GM23338 (cell line): Measurements from ENCODE around the gene ALDH16A1. TPM values are rescaled to one million over a fixed set of nuclear protein-coding genes. Genes with fewer than 3 reads are reported as not detected.

Experiments used
- ATAC-seq: fragments of 200-7000 bp; cut with Tn5 transposase; 3 replicates; pipeline ENCODE4 v1.9.1; 2020
- DNase-seq: peaks from one replicate; pipeline ENCODE4 v3.0.0-alpha.2; 2015; ENCODE audit warnings: low spot score
- H2AFZ ChIP-seq: fragments of 200-600 bp; sonication (generic); 2 replicates; pipeline ENCODE4 v1.8.0; 2016; ENCODE audit warnings: antibody characterized with exemption, mild to moderate bottlenecking, moderate library complexity
- H3F3A ChIP-seq: fragments of 200-600 bp; sonication (generic); replicated peaks from 2 replicates; pipeline ENCODE4 v1.8.0; 2017; ENCODE audit warnings: antibody characterized with exemption, mixed run types, low read depth
- H3K27ac ChIP-seq: fragments of 200-600 bp; sonication (generic); 2 replicates; pipeline ENCODE4 v1.6.1; 2016; ENCODE audit warnings: low read depth
- H3K27me3 ChIP-seq: fragments of 200-600 bp; sonication (generic); 2 replicates; pipeline ENCODE4 v1.8.0; 2016; ENCODE audit warnings: mild to moderate bottlenecking, mixed run types, moderate library complexity; ENCODE audit not compliant: insufficient read depth
- H3K36me3 ChIP-seq: fragments of 200-600 bp; sonication (generic); 2 replicates; pipeline ENCODE4 v1.8.0; 2016; ENCODE audit warnings: mild to moderate bottlenecking; ENCODE audit not compliant: insufficient read depth
- H3K4me1 ChIP-seq: fragments of 200-600 bp; sonication (generic); 2 replicates; pipeline ENCODE4 v1.8.0; 2016; ENCODE audit warnings: mild to moderate bottlenecking, moderate library complexity; ENCODE audit not compliant: insufficient read depth
- H3K4me2 ChIP-seq: fragments of 200-600 bp; sonication (generic); 2 replicates; pipeline ENCODE4 v1.7.1; 2017; ENCODE audit warnings: mixed run types
- H3K4me3 ChIP-seq: fragments of 200-600 bp; sonication (generic); 2 replicates; pipeline ENCODE4 v1.6.1; 2016; ENCODE audit warnings: mixed run types
- H3K79me2 ChIP-seq: fragments of 200-600 bp; sonication (generic); replicated peaks from 2 replicates; pipeline ENCODE4 v1.8.0; 2017; ENCODE audit warnings: mild to moderate bottlenecking; ENCODE audit not compliant: insufficient read depth
- H3K9me2 ChIP-seq: fragments of 200-600 bp; sonication (generic); 2 replicates; pipeline ENCODE4 v1.8.0; 2017; ENCODE audit not compliant: insufficient read depth
- H4K20me1 ChIP-seq: fragments of 200-600 bp; sonication (generic); replicated peaks from 2 replicates; pipeline ENCODE4 v1.8.0; 2017; ENCODE audit warnings: mild to moderate bottlenecking; ENCODE audit not compliant: insufficient read depth
- H3K27ac Mint-ChIP-seq: 2 replicates; pipeline ENCODE4 v1.8.0; 2020; ENCODE audit warnings: inconsistent platforms, mild to moderate bottlenecking, moderate library complexity, mixed read lengths
- H3K27me3 Mint-ChIP-seq: 3 replicates; pipeline ENCODE4 v1.8.0; 2022; ENCODE audit warnings: low read depth, mild to moderate bottlenecking, moderate library complexity, mixed read lengths, inconsistent platforms; ENCODE audit not compliant: insufficient read depth, poor library complexity
- H3K36me3 Mint-ChIP-seq: 3 replicates; pipeline ENCODE4 v1.8.0; 2021; ENCODE audit warnings: low read depth, mild to moderate bottlenecking, inconsistent platforms, moderate library complexity, mixed read lengths
- H3K4me1 Mint-ChIP-seq: 3 replicates; pipeline ENCODE4 v1.8.0; 2020; ENCODE audit warnings: mild to moderate bottlenecking, inconsistent platforms, mixed read lengths
- H3K4me3 Mint-ChIP-seq: 3 replicates; pipeline ENCODE4 v1.8.0; 2021; ENCODE audit warnings: moderate library complexity, mild to moderate bottlenecking, inconsistent platforms, mixed read lengths
- H3K9me3 Mint-ChIP-seq: 3 replicates; pipeline ENCODE4 v1.8.0; 2020; ENCODE audit warnings: moderate library complexity, mild to moderate bottlenecking, inconsistent platforms, mixed read lengths
- ETS1 ChIP-seq: IDR thresholded peaks from 2 replicates; pipeline ENCODE4 v1.6.1; 2016; ENCODE audit warnings: antibody characterized with exemption
- EZH2 ChIP-seq: fragments of 200-600 bp; sonication (generic); IDR thresholded peaks from one replicate; pipeline ENCODE4 v1.8.0; 2017; ENCODE audit warnings: antibody characterized with exemption, mild to moderate bottlenecking, low read depth; ENCODE audit not compliant: unreplicated experiment
- EZH2phosphoT487 ChIP-seq: fragments of 200-600 bp; sonication (generic); IDR thresholded peaks from one replicate; pipeline ENCODE4 v1.8.1; 2018; ENCODE audit warnings: antibody characterized with exemption; ENCODE audit not compliant: unreplicated experiment
- JUNB ChIP-seq: IDR thresholded peaks from one replicate; pipeline ENCODE4 v1.6.1; 2016; ENCODE audit warnings: antibody characterized with exemption; ENCODE audit not compliant: unreplicated experiment
- NANOG ChIP-seq: IDR thresholded peaks from 2 replicates; pipeline ENCODE4 v1.6.1; 2016; ENCODE audit warnings: antibody characterized with exemption, borderline replicate concordance
- POLR2AphosphoS5 ChIP-seq: IDR thresholded peaks from 2 replicates; pipeline ENCODE4 v1.6.1; 2016; ENCODE audit warnings: antibody characterized with exemption, low read depth
- STAT1 ChIP-seq: IDR thresholded peaks from one replicate; pipeline ENCODE4 v1.6.1; 2016; ENCODE audit warnings: antibody characterized with exemption; ENCODE audit not compliant: unreplicated experiment
- ZNF331 ChIP-seq: fragments of 250-450 bp; sonication (Bioruptor Pico); IDR thresholded peaks from 2 replicates; pipeline ENCODE4 v1.5.0; 2020; ENCODE audit warnings: low read depth, mild to moderate bottlenecking, moderate library complexity
- ZNF462 ChIP-seq: fragments of 250-450 bp; sonication (Bioruptor Pico); IDR thresholded peaks from 2 replicates; pipeline ENCODE4 v1.5.0; 2020; ENCODE audit warnings: mild to moderate bottlenecking, moderate library complexity
- polyA plus RNA-seq: library from polyadenylated mRNA; unstranded; fragments of >200 nt; fragmentation: Nextera tagmentation; extraction: Ambion mirVana; gene quantifications from 2 replicates; pipeline ENCODE4 v1.2.1, GENCODE V29; 2016
- total RNA-seq: library from RNA; depleted of rRNA; stranded (reverse); fragments of >200 nt; shearing (Covaris generic); gene quantifications from 2 replicates; pipeline ENCODE4 v1.2.3, GENCODE V29; 2014
- TF ChIP-seq, protein P1 (sequence below): IDR thresholded peaks from one replicate; pipeline ENCODE4 v1.6.1; 2018; ENCODE audit warnings: antibody characterized with exemption; ENCODE audit not compliant: unreplicated experiment

The ALDH16A1 gene
- total and polyA plus RNA-seq, 2 experiments from 2014 or later: 16.8 to 57.3 TPM

- no peak for TF ChIP-seq STAT1
- peaks cover 85% of the 10 kb centered on the region for H3K27me3 Mint-ChIP-seq
- DNase-seq: no peak
- ATAC-seq: no peak
- H3K36me3 Mint-ChIP-seq: no peaks in the 10 kb centered on the region; the same call in 2 of the 3 replicates
- Histone ChIP-seq H2AFZ (no peak overlapping the region), H3K27ac (no peak overlapping the region), H3K4me2 (no peak overlapping the region), H3K4me3 (no peak overlapping the region), H3K27me3 (peaks cover 57% of the 10 kb centered on the region), H3K36me3 (no peaks in the 10 kb centered on the region), H3F3A (peaks cover 26% of the 10 kb centered on the region), H3K79me2 (no peaks in the 10 kb centered on the region), H3K9me2 (no peaks in the 10 kb centered on the region), H3K4me1 (peaks cover 22% of the 10 kb centered on the region), H4K20me1 (no peaks in the 10 kb centered on the region)
- peaks cover 5% of the 10 kb centered on the region for H3K9me3 Mint-ChIP-seq
- no peak overlapping the region; the same call in 1 of the 3 replicates for H3K4me3 Mint-ChIP-seq
- H3K4me1 Mint-ChIP-seq: peaks cover 37% of the 10 kb centered on the region
- no peak overlapping the region for H3K27ac Mint-ChIP-seq
Measured at GRCh38 chr19:49439836-49440235, 13.2 kb upstream of the ALDH16A1 start.

GRCh38 chr19:49440439-49441209 lies 12.4 kb upstream of the ALDH16A1 start:
- peak overlapping the region; percentile 88 for H3K4me2 ChIP-seq
- H3K4me3 Mint-ChIP-seq: peak overlapping the region; percentile 71
- no peak for TF ChIP-seq ETS1
- TF ChIP-seq STAT1: no peak
- no peak for TF ChIP-seq NANOG
- no peak for TF ChIP-seq POLR2AphosphoS5
- TF ChIP-seq ZNF331 (CRISPR knock-in tag): no peak
- TF ChIP-seq EZH2: no peak
- TF ChIP-seq, protein P1, sequence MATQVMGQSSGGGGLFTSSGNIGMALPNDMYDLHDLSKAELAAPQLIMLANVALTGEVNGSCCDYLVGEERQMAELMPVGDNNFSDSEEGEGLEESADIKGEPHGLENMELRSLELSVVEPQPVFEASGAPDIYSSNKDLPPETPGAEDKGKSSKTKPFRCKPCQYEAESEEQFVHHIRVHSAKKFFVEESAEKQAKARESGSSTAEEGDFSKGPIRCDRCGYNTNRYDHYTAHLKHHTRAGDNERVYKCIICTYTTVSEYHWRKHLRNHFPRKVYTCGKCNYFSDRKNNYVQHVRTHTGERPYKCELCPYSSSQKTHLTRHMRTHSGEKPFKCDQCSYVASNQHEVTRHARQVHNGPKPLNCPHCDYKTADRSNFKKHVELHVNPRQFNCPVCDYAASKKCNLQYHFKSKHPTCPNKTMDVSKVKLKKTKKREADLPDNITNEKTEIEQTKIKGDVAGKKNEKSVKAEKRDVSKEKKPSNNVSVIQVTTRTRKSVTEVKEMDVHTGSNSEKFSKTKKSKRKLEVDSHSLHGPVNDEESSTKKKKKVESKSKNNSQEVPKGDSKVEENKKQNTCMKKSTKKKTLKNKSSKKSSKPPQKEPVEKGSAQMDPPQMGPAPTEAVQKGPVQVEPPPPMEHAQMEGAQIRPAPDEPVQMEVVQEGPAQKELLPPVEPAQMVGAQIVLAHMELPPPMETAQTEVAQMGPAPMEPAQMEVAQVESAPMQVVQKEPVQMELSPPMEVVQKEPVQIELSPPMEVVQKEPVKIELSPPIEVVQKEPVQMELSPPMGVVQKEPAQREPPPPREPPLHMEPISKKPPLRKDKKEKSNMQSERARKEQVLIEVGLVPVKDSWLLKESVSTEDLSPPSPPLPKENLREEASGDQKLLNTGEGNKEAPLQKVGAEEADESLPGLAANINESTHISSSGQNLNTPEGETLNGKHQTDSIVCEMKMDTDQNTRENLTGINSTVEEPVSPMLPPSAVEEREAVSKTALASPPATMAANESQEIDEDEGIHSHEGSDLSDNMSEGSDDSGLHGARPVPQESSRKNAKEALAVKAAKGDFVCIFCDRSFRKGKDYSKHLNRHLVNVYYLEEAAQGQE: no peak
- TF ChIP-seq JUNB: no peak
- TF ChIP-seq EZH2phosphoT487: no peak
- TF ChIP-seq ZNF462 (CRISPR knock-in tag): no peak

More at GRCh38 chr19:49440439-49441209, 12.4 kb upstream of the ALDH16A1 start:
- Mint-ChIP-seq H3K27ac (no peak overlapping the region), H3K27me3 (peaks cover 81% of the 10 kb centered on the region), H3K4me1 (peaks cover 30% of the 10 kb centered on the region), H3K9me3 (peaks cover 5% of the 10 kb centered on the region), H3K36me3 (no peaks in the 10 kb centered on the region; the same call in 2 of the 3 replicates)
- Histone ChIP-seq H3K27me3 (peaks cover 55% of the 10 kb centered on the region), H3K79me2 (no peaks in the 10 kb centered on the region), H3F3A (peaks cover 20% of the 10 kb centered on the region), H3K4me1 (peaks cover 22% of the 10 kb centered on the region), H3K9me2 (no peaks in the 10 kb centered on the region), H3K36me3 (no peaks in the 10 kb centered on the region), H3K4me3 (peak overlapping the region; percentile 61), H3K27ac (no peak overlapping the region), H2AFZ (peak overlapping the region; percentile 66; the same call in 1 of the 2 replicates), H4K20me1 (no peaks in the 10 kb centered on the region)
- DNase-seq (no peak), ATAC-seq (no peak)
